ENCODE results near the gene MRTFA.

- TF ChIP-seq CTCF (IDR thresholded peaks at IDR 0.05 in 2 of 3, conservative IDR thresholded peaks at IDR 0.05 in 1 of 3; ENCODE audit: insufficient read depth in 2 of 3, low read depth in 1 of 3, low read length in 3 of 3) = no peak
- TF ChIP-seq NFRKB (IDR thresholded peaks at IDR 0.05; ENCODE audit: low read depth) = no peak
- TF ChIP-seq, protein P1, sequence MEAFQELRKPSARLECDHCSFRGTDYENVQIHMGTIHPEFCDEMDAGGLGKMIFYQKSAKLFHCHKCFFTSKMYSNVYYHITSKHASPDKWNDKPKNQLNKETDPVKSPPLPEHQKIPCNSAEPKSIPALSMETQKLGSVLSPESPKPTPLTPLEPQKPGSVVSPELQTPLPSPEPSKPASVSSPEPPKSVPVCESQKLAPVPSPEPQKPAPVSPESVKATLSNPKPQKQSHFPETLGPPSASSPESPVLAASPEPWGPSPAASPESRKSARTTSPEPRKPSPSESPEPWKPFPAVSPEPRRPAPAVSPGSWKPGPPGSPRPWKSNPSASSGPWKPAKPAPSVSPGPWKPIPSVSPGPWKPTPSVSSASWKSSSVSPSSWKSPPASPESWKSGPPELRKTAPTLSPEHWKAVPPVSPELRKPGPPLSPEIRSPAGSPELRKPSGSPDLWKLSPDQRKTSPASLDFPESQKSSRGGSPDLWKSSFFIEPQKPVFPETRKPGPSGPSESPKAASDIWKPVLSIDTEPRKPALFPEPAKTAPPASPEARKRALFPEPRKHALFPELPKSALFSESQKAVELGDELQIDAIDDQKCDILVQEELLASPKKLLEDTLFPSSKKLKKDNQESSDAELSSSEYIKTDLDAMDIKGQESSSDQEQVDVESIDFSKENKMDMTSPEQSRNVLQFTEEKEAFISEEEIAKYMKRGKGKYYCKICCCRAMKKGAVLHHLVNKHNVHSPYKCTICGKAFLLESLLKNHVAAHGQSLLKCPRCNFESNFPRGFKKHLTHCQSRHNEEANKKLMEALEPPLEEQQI (IDR thresholded peaks at IDR 0.05) = no peak
- TF ChIP-seq, protein P2, sequence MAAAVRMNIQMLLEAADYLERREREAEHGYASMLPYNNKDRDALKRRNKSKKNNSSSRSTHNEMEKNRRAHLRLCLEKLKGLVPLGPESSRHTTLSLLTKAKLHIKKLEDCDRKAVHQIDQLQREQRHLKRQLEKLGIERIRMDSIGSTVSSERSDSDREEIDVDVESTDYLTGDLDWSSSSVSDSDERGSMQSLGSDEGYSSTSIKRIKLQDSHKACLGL (CRISPR knock-in tag; IDR thresholded peaks at IDR 0.05; ENCODE audit: borderline replicate concordance, poor library complexity, severe bottlenecking) = no peak
- no peak for TF ChIP-seq CREM (IDR thresholded peaks at IDR 0.05; ENCODE audit: low read depth)
- no peak for TF ChIP-seq IRF9 (tag; IDR thresholded peaks at IDR 0.05)
- no peak for TF ChIP-seq MTF1 (CRISPR knock-in tag; IDR thresholded peaks at IDR 0.05; ENCODE audit: borderline replicate concordance)
- TF ChIP-seq ZNF24 (IDR thresholded peaks at IDR 0.05) = no peak
Measured at GRCh38 chr22:40453671-40454070, 182.8 kb downstream of the MRTFA start.
